Epithelial cell of esophagus (primary cell): ENCODE measurements around the gene PLPP2.
A peak's percentile ranks its signal among the peaks of the same experiment; 100 is the strongest.

Experiments used
- DNase-seq: peaks from one replicate; pipeline ENCODE4 v3.0.0; 2010; ENCODE audit warnings: low read depth
- H3K4me3 ChIP-seq: 2 replicates; pipeline ENCODE4 v1.5.1; 2011; ENCODE audit warnings: mild to moderate bottlenecking, low read length, control low read depth
- CTCF ChIP-seq: IDR thresholded peaks from 2 replicates; pipeline ENCODE4 v1.5.1; 2011; ENCODE audit warnings: low read depth, mild to moderate bottlenecking, low read length, control low read depth, inconsistent platforms; ENCODE audit not compliant: insufficient read depth; ENCODE audit errors: missing control alignments

Gene PLPP2

GRCh38 chr19:293436-294110, 2.4 kb upstream of the PLPP2 start:
- no peak for DNase-seq
- no peak overlapping the region for H3K4me3 ChIP-seq

DNA sequence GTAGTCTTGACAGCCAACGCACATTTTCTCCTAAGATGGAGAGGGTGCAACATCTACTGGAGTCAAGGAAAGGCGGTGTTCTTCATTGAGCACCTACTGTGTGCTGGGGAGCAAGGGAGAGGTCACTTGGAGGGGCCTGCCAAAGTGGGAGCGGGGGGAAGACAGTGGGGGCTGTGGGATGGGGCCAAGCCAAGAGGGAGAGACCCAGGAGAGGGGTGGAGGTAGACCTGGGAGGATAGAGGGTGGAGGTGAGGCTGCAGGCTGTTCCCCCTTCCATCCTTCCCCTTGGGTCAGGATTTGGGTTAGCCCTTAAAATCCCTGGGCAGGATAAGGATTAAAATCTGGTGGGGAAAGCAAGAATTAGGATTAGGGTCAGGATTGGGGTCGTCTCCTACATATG, 1.7 kb upstream of the PLPP2 start:
- DNase-seq = no peak
- no peak overlapping the region for H3K4me3 ChIP-seq
- no peak for TF ChIP-seq CTCF

More at GRCh38 chr19:293436-294110, 2.4 kb upstream of the PLPP2 start:
- no peak for TF ChIP-seq CTCF

DNA sequence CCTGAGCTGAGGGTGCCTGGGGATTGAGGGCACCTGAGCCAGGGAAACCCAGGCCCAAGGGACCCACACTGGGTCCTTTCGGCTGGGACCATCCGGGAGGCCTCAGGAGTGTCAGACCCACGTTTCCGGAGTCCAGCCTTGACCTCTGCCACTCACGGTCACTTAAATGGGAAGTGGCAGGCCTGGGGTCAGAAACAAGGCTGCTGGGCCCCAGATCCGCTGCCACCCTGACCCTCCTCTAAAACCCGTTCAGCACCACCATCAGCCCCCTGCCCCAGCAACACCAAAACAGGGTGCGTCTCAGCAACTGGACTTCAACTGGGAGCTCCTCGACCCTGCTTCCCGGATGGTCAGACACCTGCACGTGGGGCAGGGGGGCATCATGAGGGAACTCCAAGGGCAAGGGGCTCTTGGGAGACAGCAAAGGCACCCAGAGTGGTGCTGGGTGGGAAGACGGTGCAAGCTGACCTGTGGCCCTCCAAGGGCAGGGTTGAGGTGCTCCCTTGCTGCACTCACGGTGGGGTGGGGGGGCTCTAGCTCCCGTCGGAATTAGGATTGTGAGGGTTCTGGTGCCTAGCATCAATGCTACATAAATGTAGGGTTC, 1.2 kb upstream of the PLPP2 start:
- DNase-seq = no peak
- H3K4me3 ChIP-seq = no peak overlapping the region
- TF ChIP-seq CTCF = no peak

- no peak overlapping the region for H3K4me3 ChIP-seq
- DNase-seq = peak; percentile 25
- TF ChIP-seq CTCF = no peak
These were observed 518 bp upstream of the PLPP2 start for GRCh38 chr19:291561-292280.

DNA sequence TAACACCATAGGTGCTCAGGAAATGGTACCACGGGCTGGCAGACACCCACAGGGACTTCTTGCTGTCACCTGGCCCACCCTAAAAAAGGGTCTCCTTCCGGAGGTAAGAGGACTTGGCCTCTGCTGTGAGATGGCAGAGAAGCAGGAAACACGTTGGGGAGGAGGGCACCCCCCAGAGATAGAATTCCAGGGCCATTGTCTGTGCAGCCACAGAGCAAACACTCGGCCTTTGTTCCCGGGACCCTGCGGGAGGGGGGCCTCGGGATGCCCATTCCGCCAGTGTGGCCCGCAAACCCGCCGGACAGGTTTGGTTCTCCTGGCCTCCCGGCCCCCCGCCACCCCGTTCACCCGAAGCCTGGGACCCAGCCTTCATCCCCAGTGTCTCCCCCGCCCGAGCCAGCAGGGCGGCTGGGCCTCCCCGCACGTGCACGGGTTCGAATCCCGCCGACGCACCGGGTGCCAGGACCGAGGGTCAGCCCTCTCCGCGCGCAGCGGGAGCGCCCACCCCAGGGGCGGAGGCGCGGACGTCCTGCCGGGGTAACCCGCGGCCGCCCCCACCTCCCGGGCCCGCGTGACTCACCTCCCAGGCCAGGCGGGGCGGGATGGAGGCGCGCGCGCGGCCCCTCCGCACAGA, 714 bp downstream of the PLPP2 start:
- DNase-seq = peak; percentile 67
- TF ChIP-seq CTCF = no peak
- peak overlapping the region; percentile 52 for H3K4me3 ChIP-seq

- TF ChIP-seq CTCF = no peak
- DNase-seq = peak; percentile 94
- H3K4me3 ChIP-seq = peak overlapping the region; percentile 52
These were observed 1.4 kb downstream of the PLPP2 start for GRCh38 chr19:289651-290371.
